ENCODE measurements around the gene CTNNA3.

Gene CTNNA3

GRCh38 chr10:66627156-66627555 is 1068.8 kb downstream of the CTNNA3 start:
- no peaks in the 10 kb centered on the region for H3K36me3 Mint-ChIP-seq (ENCODE audit: insufficient read depth)
- no peaks in the 10 kb centered on the region for H3K4me1 Mint-ChIP-seq (ENCODE audit: low read depth in 2 of 2)
- no peaks in the 10 kb centered on the region for H3K27me3 Mint-ChIP-seq
- no peak for ATAC-seq (replicated peaks)
- no peak overlapping the region for H3K27ac Mint-ChIP-seq
- H3K4me3 Mint-ChIP-seq = no peak overlapping the region
- no peak for DNase-seq
- peaks cover 8 to 16% of the 10 kb centered on the region in 2 donors for H3K9me3 Mint-ChIP-seq

- Mint-ChIP-seq H3K4me3 (no peak overlapping the region), H3K36me3 (ENCODE audit: insufficient read depth) (no peaks in the 10 kb centered on the region)
Measured at GRCh38 chr10:66625709-66626590, 1070.0 kb downstream of the CTNNA3 start.

GRCh38 chr10:66622050-66622449 is 1073.9 kb downstream of the CTNNA3 start:
- ATAC-seq (replicated peaks) (no peak), DNase-seq (no peak)
- no peak overlapping the region for H3K27ac Mint-ChIP-seq
- H3K27me3 Mint-ChIP-seq = no peaks in the 10 kb centered on the region
- peaks cover 0 to 8% of the 10 kb centered on the region in 2 donors for H3K9me3 Mint-ChIP-seq
- no peak overlapping the region for H3K4me3 Mint-ChIP-seq
- no peaks in the 10 kb centered on the region for H3K4me1 Mint-ChIP-seq (ENCODE audit: low read depth in 2 of 2)
- no peaks in the 10 kb centered on the region for H3K36me3 Mint-ChIP-seq (ENCODE audit: insufficient read depth)

More at GRCh38 chr10:66625709-66626590, 1070.0 kb downstream of the CTNNA3 start:
- Mint-ChIP-seq H3K9me3 (peaks cover 8 to 16% of the 10 kb centered on the region in 2 donors), H3K4me1 (ENCODE audit: low read depth in 2 of 2) (no peaks in the 10 kb centered on the region), H3K27me3 (no peaks in the 10 kb centered on the region), H3K27ac (no peak overlapping the region)
- DNase-seq = no peak
- ATAC-seq (replicated peaks) = no peak

- ATAC-seq (replicated peaks) (no peak), DNase-seq (no peak)
- H3K9me3 Mint-ChIP-seq = peaks cover 10 to 31% of the 10 kb centered on the region in 2 donors
- H3K27ac Mint-ChIP-seq = no peak overlapping the region
- no peak overlapping the region for H3K4me3 Mint-ChIP-seq
- H3K27me3 Mint-ChIP-seq = no peaks in the 10 kb centered on the region
- no peaks in the 10 kb centered on the region for H3K36me3 Mint-ChIP-seq (ENCODE audit: insufficient read depth)
- no peaks in the 10 kb centered on the region for H3K4me1 Mint-ChIP-seq (ENCODE audit: low read depth in 2 of 2)
Measured at GRCh38 chr10:66604195-66604594, 1091.8 kb downstream of the CTNNA3 start.

- no peak overlapping the region for H3K27ac Mint-ChIP-seq
- H3K36me3 Mint-ChIP-seq (ENCODE audit: insufficient read depth) = no peaks in the 10 kb centered on the region
- H3K4me3 Mint-ChIP-seq = no peak overlapping the region
- DNase-seq (no peak), ATAC-seq (replicated peaks) (no peak)
- no peaks in the 10 kb centered on the region for H3K4me1 Mint-ChIP-seq (ENCODE audit: low read depth in 2 of 2)
- no peaks in the 10 kb centered on the region for H3K27me3 Mint-ChIP-seq
- H3K9me3 Mint-ChIP-seq = peaks cover 8 to 15% of the 10 kb centered on the region in 2 donors
Measured at GRCh38 chr10:66591865-66592264, 1104.1 kb downstream of the CTNNA3 start.

GRCh38 chr10:66587680-66588050 is 1108.3 kb downstream of the CTNNA3 start:
- H3K27me3 Mint-ChIP-seq = no peaks in the 10 kb centered on the region
- H3K4me3 Mint-ChIP-seq = no peak overlapping the region
- no peaks in the 10 kb centered on the region for H3K4me1 Mint-ChIP-seq (ENCODE audit: low read depth in 2 of 2)
- DNase-seq (no peak), ATAC-seq (replicated peaks) (no peak)
- H3K9me3 Mint-ChIP-seq = peaks cover 12% of the 10 kb centered on the region in 2 donors
- H3K36me3 Mint-ChIP-seq (ENCODE audit: insufficient read depth) = no peaks in the 10 kb centered on the region
- H3K27ac Mint-ChIP-seq = no peak overlapping the region

- DNase-seq = no peak
- Mint-ChIP-seq H3K4me1 (ENCODE audit: low read depth in 2 of 2) (no peaks in the 10 kb centered on the region), H3K9me3 (peaks cover 12% of the 10 kb centered on the region in 2 donors), H3K27ac (no peak overlapping the region), H3K27me3 (no peaks in the 10 kb centered on the region), H3K36me3 (ENCODE audit: insufficient read depth) (no peaks in the 10 kb centered on the region), H3K4me3 (no peak overlapping the region)
- ATAC-seq (replicated peaks) = no peak
Measured at GRCh38 chr10:66586897-66587679, 1108.9 kb downstream of the CTNNA3 start.

- DNase-seq = no peak
Measured at GRCh38 chr10:66586073-66586472, 1109.9 kb downstream of the CTNNA3 start.

GRCh38 chr10:66575251-66575855 is 1120.6 kb downstream of the CTNNA3 start:
- Mint-ChIP-seq H3K27ac (no peak overlapping the region), H3K36me3 (ENCODE audit: insufficient read depth) (no peaks in the 10 kb centered on the region), H3K9me3 (peaks cover 0 to 18% of the 10 kb centered on the region in 2 donors), H3K4me1 (ENCODE audit: low read depth in 2 of 2) (no peaks in the 10 kb centered on the region), H3K4me3 (no peak overlapping the region), H3K27me3 (no peaks in the 10 kb centered on the region)
- DNase-seq = no peak
- ATAC-seq (replicated peaks) = no peak

More at GRCh38 chr10:66586073-66586472, 1109.9 kb downstream of the CTNNA3 start:
- no peaks in the 10 kb centered on the region for H3K4me1 Mint-ChIP-seq (ENCODE audit: low read depth in 2 of 2)
- no peaks in the 10 kb centered on the region for H3K36me3 Mint-ChIP-seq (ENCODE audit: insufficient read depth)
- ATAC-seq (replicated peaks) = no peak
- no peaks in the 10 kb centered on the region for H3K27me3 Mint-ChIP-seq
- no peak overlapping the region for H3K27ac Mint-ChIP-seq
- peaks cover 12% of the 10 kb centered on the region in 2 donors for H3K9me3 Mint-ChIP-seq
- no peak overlapping the region for H3K4me3 Mint-ChIP-seq

GRCh38 chr10:66572700-66573099 is 1123.3 kb downstream of the CTNNA3 start:
- no peak overlapping the region for H3K27ac Mint-ChIP-seq
- H3K36me3 Mint-ChIP-seq (ENCODE audit: insufficient read depth) = no peaks in the 10 kb centered on the region
- no peaks in the 10 kb centered on the region for H3K4me1 Mint-ChIP-seq (ENCODE audit: low read depth in 2 of 2)
- no peaks in the 10 kb centered on the region for H3K27me3 Mint-ChIP-seq
- DNase-seq (no peak), ATAC-seq (replicated peaks) (no peak)
- H3K4me3 Mint-ChIP-seq = no peak overlapping the region
- H3K9me3 Mint-ChIP-seq = peaks cover 3 to 9% of the 10 kb centered on the region in 2 donors

- no peak overlapping the region for H3K27ac Mint-ChIP-seq
- H3K27me3 Mint-ChIP-seq = no peaks in the 10 kb centered on the region
- DNase-seq = no peak
- ATAC-seq (replicated peaks) = no peak
- no peaks in the 10 kb centered on the region for H3K36me3 Mint-ChIP-seq (ENCODE audit: insufficient read depth)
- H3K4me1 Mint-ChIP-seq (ENCODE audit: low read depth in 2 of 2) = no peaks in the 10 kb centered on the region
- peaks cover 10 to 14% of the 10 kb centered on the region in 2 donors for H3K9me3 Mint-ChIP-seq
- no peak overlapping the region for H3K4me3 Mint-ChIP-seq
Measured at GRCh38 chr10:66565999-66566398, 1130.0 kb downstream of the CTNNA3 start.

GRCh38 chr10:66564287-66564686 is 1131.7 kb downstream of the CTNNA3 start:
- ATAC-seq (replicated peaks) (no peak), DNase-seq (no peak)
- H3K36me3 Mint-ChIP-seq (ENCODE audit: insufficient read depth) = no peaks in the 10 kb centered on the region
- no peak overlapping the region for H3K27ac Mint-ChIP-seq
- no peak overlapping the region for H3K4me3 Mint-ChIP-seq
- H3K9me3 Mint-ChIP-seq = peaks cover 16 to 19% of the 10 kb centered on the region in 2 donors
- no peaks in the 10 kb centered on the region for H3K27me3 Mint-ChIP-seq
- no peaks in the 10 kb centered on the region for H3K4me1 Mint-ChIP-seq (ENCODE audit: low read depth in 2 of 2)

- Mint-ChIP-seq H3K27ac (no peak overlapping the region), H3K27me3 (no peaks in the 10 kb centered on the region), H3K36me3 (ENCODE audit: insufficient read depth) (no peaks in the 10 kb centered on the region), H3K4me3 (no peak overlapping the region), H3K4me1 (ENCODE audit: low read depth in 2 of 2) (no peaks in the 10 kb centered on the region), H3K9me3 (peaks cover 6 to 12% of the 10 kb centered on the region in 2 donors)
- DNase-seq (no peak), ATAC-seq (replicated peaks) (no peak)
Measured at GRCh38 chr10:66555061-66555460, 1140.9 kb downstream of the CTNNA3 start.

All from effector memory CD8-positive, alpha-beta T cell (primary cell).